Heart left ventricle (tissue), 16 donors: ENCODE results near the gene TVP23A. TPM values are rescaled to one million over a fixed set of nuclear protein-coding genes. Genes with fewer than 3 reads are reported as not detected.

Experiments
- ATAC-seq, 4 donors: fragments of 200-7000 bp; cut with Tn5 transposase; one replicate each; pipeline ENCODE4 v1.9.1; 2020 to 2022; ENCODE audit warnings: moderate library complexity in 4 of 4, mild to moderate bottlenecking in 3 of 4, moderate number of reproducible peaks in 1 of 4
- DNase-seq, 5 donors: peaks; one replicate each; pipeline ENCODE4 v3.0.0-alpha.2; 2020
- H3K27ac ChIP-seq, 12 donors: fragments of 200-600 bp; sonication (generic) in 4 of 12; one replicate each; pipeline versions ENCODE4 v1.5.0 to v1.8.0; 2016 to 2022; ENCODE audit warnings: mild to moderate bottlenecking in 2 of 12
- H3K27me3 ChIP-seq, 9 donors: fragments of 200-600 bp; sonication (generic) in 2 of 9; one replicate each; pipeline versions ENCODE4 v1.5.1 to v1.8.0; 2016 to 2022; ENCODE audit warnings: mild to moderate bottlenecking in 3 of 9
- H3K36me3 ChIP-seq, 9 donors: fragments of 200-600 bp; sonication (generic) in 2 of 9; one replicate each; pipeline versions ENCODE4 v1.5.0 to v1.8.0; 2018 to 2022; ENCODE audit warnings: mild to moderate bottlenecking in 2 of 9
- H3K4me1 ChIP-seq, 12 donors: fragments of 200-600 bp; sonication (generic) in 4 of 12; one replicate each; pipeline versions ENCODE4 v1.5.0 to v1.8.0; 2016 to 2022; ENCODE audit warnings: mild to moderate bottlenecking in 3 of 12
- H3K4me3 ChIP-seq, 12 donors: fragments of 200-600 bp; sonication (generic) in 4 of 12; one replicate each; pipeline versions ENCODE4 v1.5.0 to v1.8.0; 2017 to 2022; ENCODE audit warnings: mild to moderate bottlenecking in 9 of 12, moderate library complexity in 4 of 12
- H3K9me3 ChIP-seq, 12 donors: fragments of 200-600 bp; sonication (generic) in 4 of 12; one replicate each; pipeline versions ENCODE4 v1.5.0 to v1.8.0; 2016 to 2022; ENCODE audit warnings: mild to moderate bottlenecking in 1 of 12
- CTCF ChIP-seq, 12 donors: fragments of 200-600 bp; sonication (generic) in 4 of 12; IDR thresholded peaks; one replicate each; pipeline versions ENCODE4 v1.5.0 to v1.8.0; 2018 to 2022; ENCODE audit warnings: antibody characterized with exemption in 12 of 12, mild to moderate bottlenecking in 5 of 12
- POLR2A ChIP-seq, 2 donors: fragments of 450-650 bp; IDR thresholded peaks; one replicate each; pipeline ENCODE4 v1.6.1; 2017; ENCODE audit warnings: antibody characterized with exemption in 2 of 2, mild to moderate bottlenecking in 2 of 2, moderate library complexity in 2 of 2
- WGBS, 4 donors: extraction: QIAGEN DNeasy Blood & Tissue Kit in 2 of 4; methylation state at CpG; one replicate each; pipeline versions ENCODE4 v1.1.5 to v1.1.7; 2013 to 2018; 5-methylcytosine and 5-hydroxymethylcytosine counted together
- intact Hi-C, 10 donors: fragments of 100-400 bp; cut with DNase I; formaldehyde crosslinking; loops; one replicate each; pipeline versions ENCODE4 v1.11.1 to v1.14.2; 2022
- polyA plus RNA-seq, 2 donors: library from polyadenylated mRNA; stranded (reverse); fragments of 200-250 nt; gene quantifications; one replicate each; pipeline ENCODE4 v1.2.3, GENCODE V29; 2013
- total RNA-seq, 9 donors: library from RNA; depleted of rRNA in 2 of 9; stranded (reverse); fragments of >200 nt in 2 of 9; fragmentation: NEBNext Ultra II Directional in 3 of 9; extraction: Animal tissue kit (Norgen Biotek cat#: 25700) in 3 of 9; gene quantifications; one replicate each; pipeline versions ENCODE4 v1.1.0 to v1.2.4, GENCODE V29; 2016 to 2023
- donor health status: ischemic (EF 13 %, LVEDD 7.1; RV severe dilation, severe dysfunction).
- donor health status: healthy with polysubstance abuse.
- donor health status: DM: no; HTN: yes; CAD: no.
- donor health status: DM: no; HTN: no; CAD: no.
- donor health status: ischemic (EF 25% LVEDD 6.9; RV normal size, moderate dysfunction).
- donor health status: ischemic (EF 25% LVEDD 5.7; RV mildly dilated, moderate dysfunction).
- donor health status: healthy.
- donor health status: DM: yes; HTN: yes; CAD: no.
- donor health status: ischemic (EF 35%, LVEDD 5.7; RV mildly dilated, moderate dysfunction).
- donor health status: nonischemic (EF 11% LVEDD 7.7; RV severe dilation, severe dysfunction).
- donor health status: DM: yes; HTN: yes; CAD: no.
- donor health status: PGD.
- donor health status: ischemic (EF 29% LVEDD 5.4; RV normal size, mild dysfunction).
- donor health status: nonischemic (EF 23%, LVEDD 6.1; RV moderate dilation, normal function).

Gene TVP23A
- total and polyA plus RNA-seq, 11 donors, result 0.08 to 0.95 (median 0.30) TPM; not detected in 4

DNA sequence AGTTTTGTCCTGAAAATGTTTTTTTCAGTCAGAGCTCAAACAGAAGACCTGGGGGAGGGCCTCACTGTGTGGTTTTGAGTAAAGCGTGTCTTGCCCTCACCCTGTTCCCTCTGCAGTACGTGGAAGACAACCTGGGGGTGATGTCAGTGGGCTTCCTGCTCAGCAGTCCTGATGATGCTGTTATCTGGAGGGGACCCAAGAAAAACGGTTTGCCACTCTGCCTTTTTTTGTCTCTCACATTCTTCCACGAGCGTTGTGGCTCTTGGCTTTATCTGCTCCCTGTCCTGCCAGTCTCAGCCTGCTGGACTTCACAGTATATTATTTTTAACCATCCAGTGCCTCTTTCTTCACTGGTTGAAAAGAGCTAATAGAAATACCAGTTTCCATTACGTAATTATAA, 62.0 kb downstream of the TVP23A start:
- peaks cover 8 to 98% (median 87%) of the 10 kb centered on the region in 9 donors for H3K36me3 ChIP-seq
- H3K9me3 ChIP-seq, result no peaks in the 10 kb centered on the region
- intact Hi-C loops, result loop anchor here in 3 of 10 donors (5.0 to 10.0 kb wide), 4 partner anchors 56 to 161 kb away; no protein-coding TSS in a partner anchor
- H3K27me3 ChIP-seq, result no peaks in the 10 kb centered on the region
- no peak for TF ChIP-seq POLR2A (IDR thresholded peaks at IDR 0.05)
- no peak for TF ChIP-seq CTCF (IDR thresholded peaks at IDR 0.05)
- ATAC-seq (peak; percentile 39 to 72 (median 70)), DNase-seq (peak in 1 of 5 donors; percentile 54)
- H3K4me3 ChIP-seq, result no peak overlapping the region
- H3K27ac ChIP-seq, result peak overlapping the region in 8 of 12 donors; percentile 15 to 78 (median 54)
- H3K4me1 ChIP-seq, result peaks cover 0 to 27% (median 2%) of the 10 kb centered on the region in 12 donors
- WGBS, 4 donors, result 41 to 54% (median 45%) methylated on average over 6 of the region's 6 CpGs

DNA sequence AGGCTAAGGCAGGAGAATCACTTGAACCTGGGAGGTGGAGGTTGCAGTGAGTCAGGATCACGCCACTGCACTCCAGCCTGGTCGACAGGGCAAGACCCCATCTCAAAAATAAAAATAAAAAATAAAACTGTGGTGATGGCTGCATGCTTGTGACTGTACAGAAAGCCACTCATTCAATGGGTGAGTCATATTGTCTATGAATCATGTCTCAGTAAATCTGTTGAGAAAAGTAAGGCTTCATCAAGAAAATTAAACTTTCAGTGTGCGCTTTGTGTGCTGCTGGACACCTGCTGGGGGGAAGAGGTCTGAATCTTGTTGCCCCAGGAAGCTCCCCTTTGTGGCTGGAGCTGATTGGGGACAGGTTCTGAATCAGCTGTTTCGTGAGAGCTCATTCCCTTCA, 63.7 kb downstream of the TVP23A start:
- DNase-seq (no peak), ATAC-seq (no peak)
- H3K9me3 ChIP-seq, result no peaks in the 10 kb centered on the region
- peaks cover 0 to 95% (median 81%) of the 10 kb centered on the region in 9 donors for H3K36me3 ChIP-seq
- peaks cover 0 to 36% (median 2%) of the 10 kb centered on the region in 12 donors for H3K4me1 ChIP-seq
- H3K4me3 ChIP-seq, result no peak overlapping the region
- H3K27ac ChIP-seq, result no peak overlapping the region
- H3K27me3 ChIP-seq, result no peaks in the 10 kb centered on the region
- WGBS, 4 donors, result 94 to 97% (median 94%) methylated on average over 4 of the region's 4 CpGs
- no peak for TF ChIP-seq CTCF (IDR thresholded peaks at IDR 0.05)
- TF ChIP-seq POLR2A (IDR thresholded peaks at IDR 0.05), result no peak
- intact Hi-C loops, result loop anchor here in 4 of 10 donors (5.0 to 10.0 kb wide), 4 partner anchors 57 to 162 kb away; no protein-coding TSS in a partner anchor

DNA sequence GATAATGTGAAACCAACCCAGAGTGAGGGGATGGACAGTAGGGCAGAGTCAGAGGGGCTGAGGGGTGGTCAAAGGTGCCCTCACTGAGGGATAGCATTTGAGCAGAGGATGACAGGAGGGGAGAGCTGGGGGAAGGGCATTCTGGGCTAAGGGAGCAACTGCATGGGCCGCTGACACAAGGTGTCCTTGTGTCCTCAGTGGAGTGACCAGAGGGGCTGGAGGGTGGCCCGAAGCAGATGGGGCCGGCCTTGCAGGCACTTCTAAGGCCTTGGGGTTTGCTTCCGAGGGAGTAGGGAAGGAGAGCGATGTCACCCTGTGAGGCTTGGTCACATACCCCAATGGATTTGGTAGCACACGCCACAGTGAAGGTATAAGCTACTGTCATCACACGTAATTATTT, 64.9 kb downstream of the TVP23A start:
- 92 to 96% (median 94%) methylated on average over 7 of the region's 7 CpGs for WGBS, 4 donors
- peak overlapping the region in 2 of 12 donors; percentile 27 to 84 for H3K27ac ChIP-seq
- H3K36me3 ChIP-seq, result peaks cover 0 to 93% (median 76%) of the 10 kb centered on the region in 9 donors
- TF ChIP-seq POLR2A (IDR thresholded peaks at IDR 0.05) (no peak), CTCF (IDR thresholded peaks at IDR 0.05) (no peak)
- no peaks in the 10 kb centered on the region for H3K27me3 ChIP-seq
- intact Hi-C loops, result loop anchor here in 3 of 10 donors (5.0 to 10.0 kb wide), 2 partner anchors 71 to 164 kb away; no protein-coding TSS in a partner anchor
- no peak for ATAC-seq
- no peaks in the 10 kb centered on the region for H3K9me3 ChIP-seq
- DNase-seq, result no peak
- no peak overlapping the region for H3K4me3 ChIP-seq
- peaks cover 0 to 47% (median 6%) of the 10 kb centered on the region in 12 donors for H3K4me1 ChIP-seq

DNA sequence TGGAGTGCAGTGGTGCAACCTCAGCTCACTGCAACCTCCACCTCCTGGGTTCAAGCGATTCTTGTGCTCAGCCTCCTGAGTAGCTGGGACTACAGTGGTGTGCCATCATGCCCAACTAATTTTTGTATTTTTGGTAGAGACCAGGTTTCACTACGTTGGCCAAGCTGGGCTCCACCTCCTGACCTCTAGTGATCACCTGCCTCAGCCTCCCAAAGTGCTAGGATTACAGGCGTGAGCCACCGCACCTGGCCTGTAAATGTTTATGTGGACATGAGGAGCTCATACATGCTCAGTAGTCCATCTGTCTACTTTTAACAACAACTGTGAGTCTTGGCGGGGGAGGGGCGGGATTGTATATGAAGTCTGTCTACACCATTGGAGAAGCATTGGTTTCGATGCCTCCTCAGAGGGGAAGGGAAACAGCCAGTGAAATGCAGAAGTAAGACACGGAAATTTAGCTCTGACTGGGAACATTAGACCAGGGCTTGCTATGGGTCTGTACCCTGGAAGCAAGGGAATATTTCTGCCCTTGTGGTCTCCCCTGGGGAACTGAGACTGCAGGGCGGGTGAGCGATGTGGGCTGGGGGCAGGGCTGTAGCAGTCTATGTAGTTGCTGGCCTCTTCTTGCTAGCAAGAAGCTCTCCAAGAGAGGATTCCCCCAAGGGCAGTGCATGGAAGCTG, 65.6 kb downstream of the TVP23A start:
- H3K27ac ChIP-seq, result peak overlapping the region in 3 of 12 donors; percentile 36 to 84 (median 46)
- 90 to 99% (median 94%) methylated on average over 10 of the region's 10 CpGs for WGBS, 4 donors

More for the DNA sequence above, 65.6 kb downstream of the TVP23A start:
- no peaks in the 10 kb centered on the region for H3K9me3 ChIP-seq
- H3K36me3 ChIP-seq, result peaks cover 0 to 93% (median 76%) of the 10 kb centered on the region in 9 donors
- no peak overlapping the region for H3K4me3 ChIP-seq
- intact Hi-C loops, result loop anchor here in 3 of 10 donors (5.0 to 10.0 kb wide), 2 partner anchors 72 to 164 kb away; no protein-coding TSS in a partner anchor
- ATAC-seq, result peak; percentile 5 to 60 (median 30)
- TF ChIP-seq POLR2A (IDR thresholded peaks at IDR 0.05) (no peak), CTCF (IDR thresholded peaks at IDR 0.05) (no peak)
- DNase-seq, result peak; percentile 56 to 86 (median 59)
- H3K4me1 ChIP-seq, result peaks cover 0 to 49% (median 6%) of the 10 kb centered on the region in 12 donors
- no peaks in the 10 kb centered on the region for H3K27me3 ChIP-seq
